Measurements from ENCODE around the gene RIMS4.

RIMS4 gene

DNA sequence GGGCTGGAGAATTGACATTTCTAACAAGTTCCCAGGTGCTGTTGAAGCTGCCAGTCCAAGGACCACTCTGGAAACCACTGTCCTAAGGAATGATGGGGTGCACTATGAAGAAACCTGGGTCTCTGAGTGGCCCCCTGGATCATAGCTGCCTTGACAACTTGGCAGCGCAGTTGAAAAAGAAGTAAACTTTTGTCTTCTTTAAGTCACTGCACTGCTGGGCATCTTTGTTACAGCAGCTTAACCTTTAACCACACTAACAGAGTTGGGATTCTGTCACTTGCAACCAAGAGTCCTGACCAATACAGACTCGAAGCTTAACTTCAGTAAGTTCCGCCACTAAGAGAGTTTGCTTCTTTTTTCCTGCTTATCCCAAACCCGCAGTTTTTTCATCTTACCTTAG lies 73.2 kb downstream of the RIMS4 start:
- no peak for DNase-seq

DNA sequence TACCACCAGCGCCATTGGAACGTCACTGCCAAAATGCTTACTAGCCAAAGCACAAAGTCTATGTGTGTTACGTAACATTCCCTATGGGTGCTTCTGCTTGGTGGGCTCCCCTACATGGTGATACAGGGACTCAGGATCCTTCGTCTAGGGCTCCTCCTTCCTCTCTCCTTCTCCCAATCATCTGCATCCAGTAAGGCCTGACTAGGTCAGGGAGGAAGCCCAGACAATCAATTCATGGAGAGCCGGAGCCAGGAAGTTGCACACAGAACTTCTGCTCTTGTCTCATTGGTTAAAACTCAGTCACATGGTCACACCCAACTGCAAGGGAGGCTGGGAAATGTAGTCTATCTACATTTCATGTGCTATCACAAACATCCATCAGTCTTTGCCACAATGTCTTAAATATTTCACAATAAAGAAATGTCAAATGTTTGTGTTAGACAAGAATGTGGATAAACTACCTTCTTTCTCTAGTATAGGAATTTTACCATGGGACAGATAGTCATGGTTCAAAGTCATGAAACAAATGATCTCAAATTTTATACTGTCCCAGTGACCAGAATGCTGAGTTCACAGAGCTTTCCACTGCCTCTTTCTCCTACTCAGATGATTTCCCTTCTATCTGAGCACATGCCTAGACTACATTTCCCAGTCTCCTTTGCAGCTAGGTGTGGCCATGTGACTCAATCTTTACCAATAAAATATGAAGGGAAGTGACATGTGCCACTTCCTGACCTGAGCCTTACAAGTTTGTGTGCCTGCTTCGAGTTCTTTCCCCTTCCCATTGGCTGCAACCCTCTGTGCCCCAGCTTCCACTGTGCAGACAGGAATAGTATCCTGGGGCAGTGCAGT lies 74.0 kb downstream of the RIMS4 start:
- peak in 1 of 2 experiments; percentile 29 for DNase-seq

DNA sequence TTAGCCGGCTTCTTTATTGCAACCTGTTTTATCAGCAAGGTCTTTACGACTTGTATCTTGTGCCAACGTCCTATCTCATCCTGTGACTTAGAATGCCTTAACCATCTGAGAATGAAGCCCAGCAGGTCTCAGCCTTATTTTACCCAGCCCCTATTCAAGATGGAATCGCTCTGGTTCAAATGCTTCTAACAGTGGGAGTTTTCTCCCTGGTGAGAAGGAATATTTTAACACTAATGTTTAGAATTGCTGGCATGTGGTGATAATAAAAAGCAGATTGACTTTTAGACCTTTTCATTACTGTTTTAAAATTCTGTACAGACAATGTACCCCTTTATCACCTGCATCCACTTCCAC lies 74.6 kb downstream of the RIMS4 start:
- no peak for DNase-seq

DNA sequence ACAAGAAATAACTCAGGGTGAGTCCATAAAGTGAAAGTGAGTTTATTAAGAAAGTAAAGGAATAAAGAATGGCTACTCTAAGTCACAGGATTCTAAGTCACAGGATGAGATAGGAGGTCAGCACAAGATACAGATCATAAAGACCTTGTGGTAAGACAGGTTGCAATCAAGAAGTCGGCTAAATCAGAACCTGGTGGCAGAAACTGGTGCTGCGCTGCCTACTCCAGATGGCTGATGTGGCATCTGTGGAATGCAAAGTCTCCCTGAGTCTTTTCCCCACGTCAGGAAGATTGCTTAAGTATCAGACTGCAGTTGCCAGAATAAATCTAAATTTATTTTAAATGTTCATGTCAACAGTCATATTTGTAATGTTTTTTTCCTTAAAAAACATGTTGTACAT lies 75.4 kb downstream of the RIMS4 start:
- no peak for DNase-seq

DNA sequence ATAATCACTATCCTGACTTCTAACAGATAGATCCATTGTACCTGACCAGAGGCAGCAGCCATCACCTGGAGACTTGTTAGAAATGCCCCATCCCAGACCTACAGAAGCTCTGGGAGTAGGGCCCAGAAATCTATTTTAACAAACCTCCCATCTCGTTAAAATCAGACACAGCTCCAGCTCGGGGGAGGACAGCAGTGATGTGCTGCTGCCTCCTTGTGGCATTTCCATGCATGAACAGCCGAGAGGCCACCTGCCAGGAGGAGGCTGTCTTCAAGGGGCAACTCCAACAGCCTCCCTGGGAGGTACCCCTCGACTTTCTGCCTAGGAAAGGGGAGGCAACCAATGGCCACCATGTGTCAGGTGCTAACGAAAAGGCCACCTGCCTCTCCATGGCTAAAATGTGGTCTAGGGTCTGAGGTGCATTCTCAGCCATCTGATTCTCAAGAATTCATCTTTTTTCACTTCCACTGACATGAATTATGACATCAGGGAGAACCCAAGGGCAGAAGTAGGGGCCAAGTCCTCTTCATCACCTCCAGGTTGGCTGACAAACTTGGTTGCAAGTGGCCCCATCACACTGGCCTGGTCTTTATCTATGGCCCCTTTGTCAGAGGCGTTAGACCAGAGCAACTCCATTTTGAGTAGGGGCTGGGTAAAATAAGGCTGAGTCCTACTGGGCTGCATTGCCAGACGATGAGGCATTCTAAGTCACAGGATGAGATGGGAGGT lies 76.8 kb downstream of the RIMS4 start:
- peak; percentile 64 to 73 for DNase-seq

DNA sequence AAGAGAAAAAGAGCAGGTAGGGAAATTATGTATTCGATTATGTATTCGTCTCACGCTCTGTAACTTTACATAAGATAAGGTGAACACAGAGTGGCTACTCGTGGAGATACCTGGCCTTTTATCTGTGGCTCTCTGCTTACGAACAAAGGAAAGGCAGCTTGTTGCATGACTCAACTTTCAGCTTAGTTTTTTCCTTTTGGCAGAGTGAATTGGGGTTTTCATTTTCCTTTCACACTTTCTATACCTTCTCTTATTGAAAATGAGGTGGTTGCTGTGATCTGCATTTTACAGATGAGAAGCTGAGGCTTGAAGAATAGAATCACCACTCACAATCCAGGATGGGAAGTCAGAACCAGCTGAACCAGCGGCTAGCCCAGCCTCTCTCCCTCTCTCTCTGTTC lies 78.0 kb downstream of the RIMS4 start:
- no peak for DNase-seq

DNA sequence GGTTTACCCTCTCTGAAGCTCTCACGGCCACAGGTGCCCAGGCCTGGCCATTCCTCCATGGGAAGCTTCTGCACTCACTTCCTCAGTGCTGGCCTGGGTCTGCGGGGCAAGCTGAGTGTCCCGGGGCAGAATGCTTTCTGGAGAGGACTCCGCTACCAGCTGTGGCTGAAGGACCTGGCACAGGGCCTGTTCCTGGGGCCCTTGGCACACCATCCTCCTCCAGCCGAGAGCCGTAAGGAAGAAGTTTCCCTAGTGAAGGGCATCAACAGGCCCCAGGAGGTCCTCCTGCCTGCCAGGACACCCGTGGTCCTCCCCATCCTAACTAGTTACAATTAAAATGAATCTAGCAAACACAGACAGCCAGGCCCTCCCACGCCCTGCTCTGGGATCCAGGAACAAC lies 78.7 kb downstream of the RIMS4 start:
- DNase-seq = no peak

DNA sequence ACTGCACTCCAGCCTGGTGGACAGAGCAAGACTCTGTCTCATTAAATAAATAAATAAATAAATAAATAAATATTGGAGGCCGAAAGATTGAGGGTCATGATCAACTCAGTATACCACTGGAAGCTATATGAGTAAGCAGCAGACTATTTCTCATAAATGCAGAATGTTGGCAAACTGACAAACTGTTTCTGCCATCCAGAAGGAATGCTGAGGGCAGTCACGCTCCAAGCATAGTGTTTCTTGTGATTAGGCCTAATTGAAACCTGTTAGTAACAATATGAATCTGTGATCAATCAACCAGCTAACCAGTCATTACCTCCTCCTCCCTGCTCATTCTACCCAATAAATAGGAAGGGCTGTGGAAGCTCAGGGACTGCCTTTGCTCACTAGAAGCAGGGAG lies 79.9 kb downstream of the RIMS4 start:
- DNase-seq = no peak

DNA sequence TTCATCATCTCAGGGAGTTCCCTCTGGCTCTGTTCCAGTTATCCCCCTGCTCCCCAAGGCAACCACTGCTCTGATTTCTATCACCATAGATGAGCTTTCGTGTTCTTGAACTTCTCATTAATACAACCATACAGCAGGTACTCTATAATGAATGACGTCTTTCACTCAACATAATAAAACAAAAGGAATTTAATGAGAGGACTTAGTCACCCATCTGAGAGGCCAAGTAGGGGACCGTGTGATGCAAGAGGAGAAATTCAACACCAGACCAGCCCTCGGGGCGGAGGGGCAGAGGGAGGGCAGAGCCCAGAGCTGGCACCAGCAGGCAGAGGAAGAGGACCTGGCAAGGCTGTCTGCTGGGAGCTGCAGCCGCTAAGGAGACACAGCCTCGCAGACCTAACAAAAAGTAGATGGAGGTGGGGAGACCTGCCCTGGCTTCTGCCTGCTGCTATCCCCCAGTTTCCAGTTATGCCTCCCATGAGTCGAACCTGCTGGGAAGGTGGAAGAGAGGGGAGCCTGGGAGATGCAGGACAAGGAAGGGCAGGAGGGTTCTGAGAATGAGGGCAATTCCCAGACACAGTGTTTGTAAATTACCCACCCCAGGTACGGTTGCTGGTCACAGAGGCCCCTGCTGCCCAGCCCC lies 81.4 kb downstream of the RIMS4 start:
- DNase-seq = no peak

DNA sequence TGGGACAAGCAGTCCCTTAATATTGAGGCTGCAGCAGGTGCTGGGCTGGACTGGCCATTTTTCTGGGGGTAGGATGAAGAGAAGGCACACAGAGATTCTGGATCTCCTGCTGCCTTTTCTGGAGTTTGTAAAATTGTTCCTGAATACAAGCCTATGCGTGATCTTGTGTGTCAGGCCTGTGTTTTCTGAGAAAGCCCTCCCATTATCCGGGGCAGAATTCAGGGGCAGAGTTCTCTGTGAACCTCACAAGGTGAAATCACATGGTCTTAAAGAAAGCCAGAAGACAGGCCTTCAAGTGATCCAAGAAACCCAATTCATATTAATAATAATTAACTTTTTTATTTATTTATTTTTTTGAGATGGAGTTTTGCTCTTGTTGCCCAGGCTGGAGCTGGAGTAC lies 82.7 kb downstream of the RIMS4 start:
- no peak for DNase-seq

DNA sequence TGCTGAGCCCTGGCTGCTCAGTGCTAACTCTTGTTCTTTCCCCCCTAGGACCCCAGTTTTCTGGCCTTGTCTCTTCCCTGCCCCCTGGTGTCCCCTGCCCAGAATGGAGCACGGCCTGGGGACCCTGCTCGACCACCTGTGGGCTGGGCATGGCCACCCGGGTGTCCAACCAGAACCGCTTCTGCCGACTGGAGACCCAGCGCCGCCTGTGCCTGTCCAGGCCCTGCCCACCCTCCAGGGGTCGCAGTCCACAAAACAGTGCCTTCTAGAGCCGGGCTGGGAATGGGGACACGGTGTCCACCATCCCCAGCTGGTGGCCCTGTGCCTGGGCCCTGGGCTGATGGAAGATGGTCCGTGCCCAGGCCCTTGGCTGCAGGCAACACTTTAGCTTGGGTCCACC lies 83.3 kb downstream of the RIMS4 start:
- DNase-seq = no peak

DNA sequence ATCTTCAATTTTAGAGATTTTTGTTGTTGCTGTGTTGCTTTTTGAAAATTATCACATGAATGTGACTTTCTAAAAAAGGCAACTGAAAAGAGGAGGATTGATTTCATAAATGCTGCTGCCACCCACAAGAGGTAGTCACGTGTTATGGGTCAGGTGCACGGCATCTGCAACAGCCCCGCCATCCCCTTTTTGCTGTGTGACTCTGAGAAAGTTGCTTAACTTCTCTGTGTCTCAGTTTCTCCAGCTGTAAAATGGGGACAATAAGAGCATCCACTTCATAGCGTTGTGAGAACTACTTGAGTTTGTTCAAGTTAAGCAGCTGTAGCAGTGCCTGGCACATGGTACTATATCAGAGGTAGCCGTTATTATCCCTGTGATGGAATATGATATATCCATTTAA lies 84.5 kb downstream of the RIMS4 start:
- no peak for DNase-seq

DNA sequence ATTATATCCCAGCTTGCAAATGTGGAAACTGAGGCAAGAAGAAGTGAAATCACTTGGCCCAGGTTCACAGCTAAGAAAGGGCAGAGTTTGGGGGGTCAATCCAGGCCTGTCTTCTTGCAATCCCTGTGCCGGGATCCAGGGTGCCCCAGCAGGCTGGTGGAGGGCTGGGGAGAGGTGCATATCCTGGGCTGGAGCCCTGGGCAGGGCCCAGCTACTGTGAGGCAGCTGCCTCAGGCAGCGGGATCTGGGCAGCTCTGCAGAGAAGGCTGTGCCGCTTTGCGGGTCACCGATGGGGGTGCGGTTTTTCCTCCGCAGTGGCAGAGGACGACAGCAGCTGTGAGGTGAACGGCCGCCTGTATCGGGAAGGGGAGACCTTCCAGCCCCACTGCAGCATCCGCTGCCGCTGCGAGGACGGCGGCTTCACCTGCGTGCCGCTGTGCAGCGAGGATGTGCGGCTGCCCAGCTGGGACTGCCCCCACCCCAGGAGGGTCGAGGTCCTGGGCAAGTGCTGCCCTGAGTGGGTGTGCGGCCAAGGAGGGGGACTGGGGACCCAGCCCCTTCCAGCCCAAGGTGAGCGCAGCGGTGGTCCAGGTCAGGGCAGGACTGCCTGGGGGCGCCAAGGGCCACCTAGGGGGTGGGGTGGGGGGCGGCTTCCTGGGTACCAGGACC lies 85.8 kb downstream of the RIMS4 start:
- no peak for DNase-seq

DNA sequence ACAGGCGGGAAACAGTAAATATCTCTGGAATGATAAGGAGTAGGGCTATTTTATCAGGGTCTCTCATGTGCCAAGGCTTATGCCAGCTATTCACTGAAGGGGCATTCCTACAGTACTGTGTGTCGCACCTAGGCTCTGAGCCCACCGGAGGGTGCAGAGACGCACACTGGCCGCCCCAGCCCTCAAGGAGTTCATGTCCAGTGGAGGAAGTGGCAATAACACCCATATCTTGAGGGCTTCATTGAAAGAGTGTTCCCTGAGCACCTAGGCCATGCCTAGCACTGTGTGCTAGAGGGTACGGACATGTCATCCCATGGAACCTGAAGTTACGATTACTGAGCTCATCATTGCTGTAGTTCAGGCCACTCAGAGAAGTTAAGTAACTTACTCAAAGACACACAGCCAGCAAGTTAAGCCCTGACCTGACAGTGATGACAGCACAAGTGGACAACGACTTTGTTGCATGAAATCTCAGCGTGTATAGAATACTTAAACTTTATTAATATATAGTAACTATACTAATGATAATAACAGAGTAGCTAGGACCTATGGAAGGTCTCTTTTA lies 86.5 kb downstream of the RIMS4 start:
- DNase-seq = no peak

DNA sequence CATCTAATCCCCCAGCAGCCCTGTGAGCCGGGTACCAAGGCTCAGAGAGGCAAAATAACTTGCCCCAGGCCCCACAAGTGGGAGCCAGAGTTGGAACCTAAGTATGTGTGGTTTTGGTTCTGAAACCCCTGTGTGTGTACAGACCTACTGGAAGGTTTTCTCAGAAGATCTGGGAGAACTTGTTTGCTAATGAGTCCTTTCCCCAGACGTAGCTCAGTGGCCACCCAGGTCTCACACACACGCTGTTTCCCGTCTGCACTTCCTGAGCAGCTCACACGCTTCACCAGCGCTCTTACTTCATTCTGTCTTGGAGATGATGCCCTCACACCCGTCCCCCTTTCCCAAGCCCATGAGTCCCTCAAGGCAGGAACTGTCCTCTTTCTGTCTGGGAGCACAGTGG lies 87.0 kb downstream of the RIMS4 start:
- DNase-seq = no peak

DNA sequence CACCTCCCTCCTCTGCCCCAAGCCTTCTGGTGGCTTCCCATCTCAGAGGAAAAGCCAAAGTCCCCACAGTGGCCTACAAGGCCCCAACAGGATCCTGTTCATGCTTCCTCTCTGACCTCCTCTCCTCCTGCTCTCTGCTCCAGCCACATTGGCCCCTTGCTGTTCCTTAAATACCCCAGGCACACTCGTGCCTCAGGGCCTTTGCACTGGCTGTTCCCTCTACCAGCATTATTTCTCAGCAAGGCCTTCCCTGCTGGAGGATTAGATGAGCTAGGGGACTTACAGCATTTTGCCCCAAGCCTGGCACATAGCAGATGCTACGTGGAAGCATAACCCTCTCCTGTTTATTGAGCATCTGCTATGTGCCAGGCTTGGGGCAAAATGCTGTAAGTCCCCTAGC lies 87.4 kb downstream of the RIMS4 start:
- no peak for DNase-seq

DNA sequence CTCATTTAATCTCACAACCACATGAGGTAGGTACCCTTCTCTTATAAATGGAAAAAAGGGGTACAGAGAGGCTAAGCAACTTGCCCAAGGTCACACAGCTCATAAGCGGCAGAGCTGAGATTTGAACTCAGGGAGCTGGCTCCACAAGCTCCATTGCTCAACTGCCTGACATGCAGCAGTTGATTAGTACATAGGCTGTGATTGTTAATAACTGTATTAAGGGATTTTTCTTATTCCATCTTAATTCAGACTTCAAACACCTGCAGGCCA lies 88.6 kb downstream of the RIMS4 start:
- no peak for DNase-seq

DNA sequence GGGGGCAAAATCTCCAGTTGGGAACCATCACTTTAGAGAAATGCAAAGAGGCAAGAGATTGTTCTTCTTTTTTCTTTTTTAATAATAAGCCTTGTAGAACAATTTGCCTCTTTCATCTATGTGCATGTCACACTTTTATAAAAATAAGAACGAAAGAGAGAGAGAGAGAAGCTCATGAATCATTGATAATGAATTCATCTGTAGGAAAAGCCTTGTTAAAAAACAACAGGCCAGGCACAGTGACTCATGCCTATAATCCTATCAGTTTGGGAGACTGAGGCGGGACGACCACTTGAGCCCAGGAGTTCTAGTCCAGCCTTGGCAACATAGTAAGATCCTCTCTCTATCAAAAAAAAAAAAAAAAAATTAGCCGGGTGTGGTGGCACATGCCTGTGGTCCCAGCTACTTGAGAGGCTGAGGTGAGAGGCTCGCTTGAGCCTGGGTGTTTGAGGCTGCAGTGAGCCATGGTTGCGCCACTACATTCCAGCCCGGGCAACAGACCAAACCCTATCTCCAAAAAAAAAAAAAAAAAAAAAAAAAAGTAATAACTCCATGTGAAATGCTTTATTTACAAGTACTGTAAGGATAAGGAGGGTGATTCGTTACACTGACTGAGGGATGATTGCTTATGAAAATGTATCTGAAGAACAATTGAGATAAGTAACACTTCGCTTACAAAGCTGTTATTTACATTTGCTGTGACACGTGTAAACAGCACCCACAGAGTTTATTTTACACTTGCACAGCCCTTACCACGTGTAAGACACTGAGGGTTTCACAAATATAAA lies 89.2 kb downstream of the RIMS4 start:
- no peak for DNase-seq

DNA sequence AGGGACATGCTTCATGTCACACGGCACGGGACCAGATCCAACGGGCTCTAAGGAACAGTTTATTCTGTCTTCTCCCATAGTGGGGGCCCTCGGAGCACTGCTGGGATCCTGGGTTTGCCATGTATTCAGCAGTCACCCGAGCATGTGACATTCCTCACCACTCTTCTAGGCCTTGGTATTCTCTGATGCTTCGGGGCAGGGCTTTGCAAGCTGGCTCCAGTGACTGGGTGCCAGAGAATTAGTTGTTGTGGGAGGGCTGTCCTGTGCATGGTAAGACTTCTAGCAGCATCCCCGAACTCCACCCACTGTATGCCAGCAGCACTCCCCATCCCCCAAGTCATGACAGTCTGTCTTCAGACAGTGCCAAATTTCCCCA lies 89.7 kb downstream of the RIMS4 start:
- DNase-seq = no peak

DNA sequence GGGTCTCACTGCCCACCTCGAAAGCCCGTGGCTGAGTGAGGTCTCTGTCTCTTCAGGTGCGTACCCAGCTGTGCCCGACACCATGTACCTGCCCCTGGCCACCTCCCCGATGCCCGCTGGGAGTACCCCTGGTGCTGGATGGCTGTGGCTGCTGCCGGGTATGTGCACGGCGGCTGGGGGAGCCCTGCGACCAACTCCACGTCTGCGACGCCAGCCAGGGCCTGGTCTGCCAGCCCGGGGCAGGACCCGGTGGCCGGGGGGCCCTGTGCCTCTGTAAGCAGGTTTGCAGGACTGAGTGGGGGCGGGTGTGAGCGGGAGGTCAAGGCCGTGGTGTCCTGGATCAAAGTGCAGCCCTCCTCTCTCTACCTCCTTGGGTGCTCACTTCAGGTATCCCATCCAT lies 90.5 kb downstream of the RIMS4 start:
- DNase-seq = no peak

DNA sequence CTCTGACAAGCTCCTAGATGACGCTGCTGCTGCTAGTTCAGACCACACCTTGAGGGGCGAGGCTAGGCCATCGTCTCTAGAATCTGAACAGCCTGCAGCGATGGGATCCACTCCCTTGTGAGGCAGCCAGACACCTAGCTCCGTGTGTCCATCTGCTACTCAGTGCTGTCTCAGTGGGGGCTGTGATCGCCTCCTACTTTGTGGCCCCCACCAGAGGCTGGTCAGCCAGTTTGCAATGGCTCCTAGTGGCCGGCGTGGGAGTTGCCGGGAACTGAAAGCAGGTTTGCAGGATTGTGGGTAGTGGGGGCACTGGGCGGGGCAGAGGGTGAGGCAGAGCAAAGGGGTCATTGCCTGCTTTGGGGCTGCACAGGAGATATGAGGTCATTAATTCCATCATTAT lies 92.4 kb downstream of the RIMS4 start:
- no peak for DNase-seq

DNA sequence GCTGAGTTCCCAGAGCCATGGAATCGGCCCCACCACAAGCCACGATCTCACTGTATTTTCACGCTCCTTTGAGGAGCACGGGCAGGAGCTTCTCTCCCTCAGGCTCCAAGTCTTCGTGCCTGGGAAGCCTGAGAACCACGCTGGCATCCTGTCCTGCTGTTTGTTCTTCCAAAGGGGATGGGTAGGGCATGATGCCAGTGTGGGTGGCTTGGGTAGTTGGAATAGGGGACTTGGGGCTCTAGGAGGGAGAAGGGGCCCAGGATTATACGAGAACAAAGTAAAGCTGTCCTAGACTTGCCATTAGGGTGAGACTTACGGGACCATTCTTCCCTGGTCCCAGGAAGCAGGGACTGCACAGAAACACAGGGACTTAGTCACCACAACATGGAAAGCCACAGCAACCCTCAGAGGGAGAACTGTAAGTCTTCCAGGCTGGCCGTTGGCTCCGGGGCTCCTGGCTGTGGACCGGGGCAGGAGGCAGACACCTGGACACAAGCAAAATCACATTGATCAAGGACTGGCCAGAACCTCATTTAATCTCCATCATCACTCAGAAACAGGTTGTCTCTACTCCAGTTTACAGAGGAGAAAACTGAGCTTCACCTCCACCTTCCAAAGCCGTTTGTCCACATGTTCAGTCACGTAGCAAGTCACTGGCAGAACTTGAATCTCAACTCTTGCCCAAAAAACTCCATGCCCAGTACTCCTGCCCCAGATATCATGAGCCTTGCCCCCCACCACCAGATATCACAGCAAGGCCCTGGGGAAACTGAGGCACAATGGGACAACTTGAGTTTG lies 93.8 kb downstream of the RIMS4 start:
- no peak for DNase-seq

Measured in activated CD4-positive, alpha-beta T cell treated with anti-CD3 and anti-CD28 coated beads, Interleukin-2, amount 50 U/mL, for 48 hours (primary cell).